Measurements from ENCODE around the gene ENGASE.
A peak's percentile ranks its signal among the peaks of the same experiment; 100 is the strongest.

ENGASE gene

GRCh38 chr17:79038545-79039135 lies 36.0 kb upstream of the ENGASE start:
- peak; percentile 82 for DNase-seq (ENCODE audit: low spot score)

GRCh38 chr17:79039171-79039570 lies 35.5 kb upstream of the ENGASE start:
- DNase-seq (ENCODE audit: low spot score): no peak

GRCh38 chr17:79039886-79040285 lies 34.7 kb upstream of the ENGASE start:
- no peak for DNase-seq (ENCODE audit: low spot score)

- DNase-seq (ENCODE audit: low spot score): no peak
Measured at GRCh38 chr17:79041041-79041570, 33.5 kb upstream of the ENGASE start.

- DNase-seq (ENCODE audit: low spot score): no peak
Measured at GRCh38 chr17:79041723-79042420, 32.8 kb upstream of the ENGASE start.

GRCh38 chr17:79042421-79043190 lies 32.0 kb upstream of the ENGASE start:
- no peak for DNase-seq (ENCODE audit: low spot score)

DNA sequence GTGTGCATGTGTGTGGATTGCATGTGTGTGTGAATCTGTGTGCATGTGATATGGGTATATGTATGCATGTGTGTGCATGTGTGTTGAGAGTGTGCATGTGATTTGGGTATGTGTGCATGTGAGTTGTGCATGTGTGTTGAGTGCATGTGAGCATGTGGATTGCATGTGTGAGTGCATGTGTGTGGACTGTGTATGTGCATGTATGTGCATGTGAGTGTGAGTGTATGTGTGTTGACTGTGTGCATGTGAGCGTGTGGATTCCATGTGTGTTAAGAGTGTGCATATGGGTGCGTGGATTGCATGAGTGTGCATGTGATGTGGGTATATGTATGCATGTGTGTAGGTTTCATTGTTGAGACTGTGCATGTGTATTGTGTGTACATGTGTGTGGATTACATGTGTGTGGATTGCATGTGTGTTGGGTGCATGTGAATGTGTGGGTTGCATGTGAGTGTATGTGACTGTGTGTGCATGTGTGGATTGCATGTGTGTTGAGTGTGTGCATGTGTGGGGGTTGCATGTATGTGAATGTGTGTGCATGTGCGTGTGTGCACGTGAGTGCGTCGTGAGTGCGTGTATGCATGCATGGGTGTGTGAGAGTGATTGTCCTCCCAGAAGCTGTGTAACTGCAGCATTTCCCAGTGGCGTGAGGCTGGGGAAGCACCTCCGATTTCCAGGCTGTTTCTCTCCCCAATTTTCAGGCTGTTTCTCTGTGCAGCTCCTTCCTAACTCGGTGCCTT lies 31.3 kb upstream of the ENGASE start:
- DNase-seq (ENCODE audit: low spot score): no peak

DNA sequence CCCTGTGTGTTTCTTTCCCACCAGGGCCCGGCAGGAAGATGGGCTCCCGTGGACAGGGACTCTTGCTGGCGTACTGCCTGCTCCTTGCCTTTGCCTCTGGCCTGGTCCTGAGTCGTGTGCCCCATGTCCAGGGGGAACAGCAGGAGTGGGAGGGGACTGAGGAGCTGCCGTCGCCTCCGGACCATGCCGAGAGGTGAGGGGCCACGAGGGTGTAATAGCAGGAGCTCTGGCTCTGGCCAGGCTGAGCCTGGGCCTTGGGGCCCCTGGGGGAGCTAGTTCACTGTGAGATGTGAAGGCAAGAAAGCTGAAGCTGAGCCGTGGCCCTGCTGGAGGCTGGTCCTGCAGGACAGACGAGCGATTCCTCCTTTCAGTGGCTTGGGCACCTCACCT lies 30.7 kb upstream of the ENGASE start:
- DNase-seq (ENCODE audit: low spot score): no peak

DNA sequence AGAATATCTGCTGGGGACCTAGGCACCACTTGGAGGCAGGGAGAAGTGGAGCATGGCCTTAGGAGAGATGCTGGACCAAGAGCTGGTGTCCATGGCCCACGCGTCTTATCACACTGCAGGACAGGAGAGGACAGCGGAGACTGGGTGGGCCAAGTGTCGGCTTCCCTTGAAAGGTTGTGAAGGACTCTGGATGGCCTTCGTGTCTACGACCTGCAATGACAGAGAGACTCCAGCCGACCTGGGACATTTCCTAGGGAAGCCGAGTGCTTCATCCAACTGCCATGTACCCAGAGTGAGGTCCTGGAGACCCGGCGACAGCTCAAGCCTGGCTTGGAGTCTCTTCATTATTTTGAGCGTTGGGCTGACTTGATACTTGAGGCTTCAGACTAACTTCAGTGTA lies 30.2 kb upstream of the ENGASE start:
- no peak for DNase-seq (ENCODE audit: low spot score)

GRCh38 chr17:79045001-79045729 lies 29.5 kb upstream of the ENGASE start:
- no peak for DNase-seq (ENCODE audit: low spot score)

- DNase-seq (ENCODE audit: low spot score): peak; percentile 87
Measured at GRCh38 chr17:79045842-79046196, 28.8 kb upstream of the ENGASE start.

DNA sequence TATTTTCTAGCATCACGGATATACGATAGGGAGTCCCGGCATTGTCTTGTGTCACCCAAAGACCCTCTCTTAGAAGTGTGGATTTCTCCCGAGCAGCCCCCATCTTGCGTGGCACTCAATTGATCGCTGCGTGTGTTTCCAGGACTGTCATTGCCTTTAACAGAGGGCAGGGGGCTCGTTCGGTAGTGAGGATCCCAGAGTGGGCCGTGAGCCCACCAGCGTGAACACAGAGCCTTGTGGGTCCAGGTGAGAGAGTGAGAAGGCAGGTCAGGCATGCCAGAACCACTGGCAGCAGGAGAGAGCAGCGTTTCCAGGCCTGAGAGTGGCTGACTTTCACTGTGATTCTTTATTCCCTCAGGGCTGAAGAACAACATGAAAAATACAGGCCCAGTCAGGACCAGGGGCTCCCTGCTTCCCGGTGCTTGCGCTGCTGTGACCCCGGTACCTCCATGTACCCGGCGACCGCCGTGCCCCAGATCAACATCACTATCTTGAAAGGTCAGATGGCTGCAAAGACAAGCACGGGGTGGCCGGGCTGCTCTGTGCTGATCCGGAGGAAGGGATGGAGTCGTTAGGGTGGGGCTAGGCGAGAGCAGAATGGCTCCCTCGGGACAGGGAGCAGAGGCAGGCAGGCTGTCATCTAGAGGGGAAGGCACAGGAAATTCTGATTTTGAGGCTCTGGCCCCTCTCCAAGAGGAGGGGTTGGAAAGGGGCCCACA lies 28.3 kb upstream of the ENGASE start:
- no peak for DNase-seq (ENCODE audit: low spot score)

GRCh38 chr17:79046916-79047280 lies 27.7 kb upstream of the ENGASE start:
- no peak for DNase-seq (ENCODE audit: low spot score)

DNA sequence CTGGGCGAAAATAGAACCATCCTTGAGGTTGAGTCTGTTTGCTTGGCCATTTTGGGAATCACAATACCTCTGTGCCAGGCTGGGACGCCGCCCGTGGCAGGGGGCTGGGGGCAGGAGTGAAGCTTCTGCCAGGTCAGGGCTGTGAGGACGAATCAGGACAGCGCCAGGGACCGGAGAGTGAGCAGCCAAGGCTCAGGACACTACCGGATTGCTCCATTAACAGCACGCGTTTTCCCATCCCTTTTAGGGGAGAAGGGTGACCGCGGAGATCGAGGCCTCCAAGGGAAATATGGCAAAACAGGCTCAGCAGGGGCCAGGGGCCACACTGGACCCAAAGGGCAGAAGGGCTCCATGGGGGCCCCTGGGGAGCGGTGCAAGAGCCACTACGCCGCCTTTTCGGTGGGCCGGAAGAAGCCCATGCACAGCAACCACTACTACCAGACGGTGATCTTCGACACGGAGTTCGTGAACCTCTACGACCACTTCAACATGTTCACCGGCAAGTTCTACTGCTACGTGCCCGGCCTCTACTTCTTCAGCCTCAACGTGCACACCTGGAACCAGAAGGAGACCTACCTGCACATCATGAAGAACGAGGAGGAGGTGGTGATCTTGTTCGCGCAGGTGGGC lies 27.2 kb upstream of the ENGASE start:
- no peak for DNase-seq (ENCODE audit: low spot score)

DNA sequence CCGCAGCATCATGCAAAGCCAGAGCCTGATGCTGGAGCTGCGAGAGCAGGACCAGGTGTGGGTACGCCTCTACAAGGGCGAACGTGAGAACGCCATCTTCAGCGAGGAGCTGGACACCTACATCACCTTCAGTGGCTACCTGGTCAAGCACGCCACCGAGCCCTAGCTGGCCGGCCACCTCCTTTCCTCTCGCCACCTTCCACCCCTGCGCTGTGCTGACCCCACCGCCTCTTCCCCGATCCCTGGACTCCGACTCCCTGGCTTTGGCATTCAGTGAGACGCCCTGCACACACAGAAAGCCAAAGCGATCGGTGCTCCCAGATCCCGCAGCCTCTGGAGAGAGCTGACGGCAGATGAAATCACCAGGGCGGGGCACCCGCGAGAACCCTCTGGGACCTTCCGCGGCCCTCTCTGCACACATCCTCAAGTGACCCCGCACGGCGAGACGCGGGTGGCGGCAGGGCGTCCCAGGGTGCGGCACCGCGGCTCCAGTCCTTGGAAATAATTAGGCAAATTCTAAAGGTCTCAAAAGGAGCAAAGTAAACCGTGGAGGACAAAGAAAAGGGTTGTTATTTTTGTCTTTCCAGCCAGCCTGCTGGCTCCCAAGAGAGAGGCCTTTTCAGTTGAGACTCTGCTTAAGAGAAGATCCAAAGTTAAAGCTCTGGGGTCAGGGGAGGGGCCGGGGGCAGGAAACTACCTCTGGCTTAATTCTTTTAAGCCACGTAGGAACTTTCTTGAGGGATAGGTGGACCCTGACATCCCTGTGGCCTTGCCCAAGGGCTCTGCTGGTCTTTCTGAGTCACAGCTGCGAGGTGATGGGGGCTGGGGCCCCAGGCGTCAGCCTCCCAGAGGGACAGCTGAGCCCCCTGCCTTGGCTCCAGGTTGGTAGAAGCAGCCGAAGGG lies 26.4 kb upstream of the ENGASE start:
- no peak for DNase-seq (ENCODE audit: low spot score)

- no peak for DNase-seq (ENCODE audit: low spot score)
Measured at GRCh38 chr17:79048826-79049755, 25.5 kb upstream of the ENGASE start.

DNA sequence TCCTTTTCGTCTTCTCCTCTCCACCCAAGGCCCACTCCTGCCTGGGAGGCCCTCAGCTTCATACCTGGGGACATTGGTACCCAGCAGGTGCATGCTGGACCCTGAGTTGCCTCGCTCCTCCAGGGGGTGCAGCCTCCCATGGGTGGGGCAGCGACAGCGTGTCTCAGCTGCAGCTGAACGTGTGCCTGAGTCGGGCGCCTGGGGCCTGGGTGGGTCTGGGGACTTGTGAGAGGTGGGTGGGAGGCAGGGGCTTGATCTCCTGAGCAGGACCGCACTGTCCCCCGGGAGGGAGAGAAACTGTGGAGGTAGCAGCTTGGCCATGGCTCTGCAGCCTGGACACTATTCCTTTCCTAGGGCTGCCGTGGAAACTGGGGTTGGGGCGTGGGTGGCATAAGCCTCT lies 24.8 kb upstream of the ENGASE start:
- DNase-seq (ENCODE audit: low spot score): no peak

DNA sequence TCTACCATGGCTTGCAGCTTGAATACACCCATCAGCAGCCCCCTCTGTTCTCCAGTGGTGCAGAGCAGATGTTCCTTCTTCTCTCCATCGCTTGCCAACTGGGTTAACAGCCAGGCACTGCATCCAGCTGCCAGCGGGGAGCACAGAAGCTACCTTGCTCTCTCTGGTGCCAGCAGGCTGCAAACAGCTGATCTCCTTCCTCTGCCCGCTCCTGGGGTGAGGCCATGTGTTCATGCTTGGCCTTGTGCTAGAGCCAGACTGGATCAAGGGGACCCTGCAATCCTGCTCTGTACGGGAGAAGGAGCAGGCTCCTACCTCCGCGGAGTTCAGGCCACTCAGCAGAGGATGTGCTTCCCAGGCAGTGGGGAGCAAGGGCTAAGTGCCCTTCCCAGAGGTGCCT lies 24.1 kb upstream of the ENGASE start:
- DNase-seq (ENCODE audit: low spot score): no peak

- no peak for DNase-seq (ENCODE audit: low spot score)
Measured at GRCh38 chr17:79051306-79051705, 23.3 kb upstream of the ENGASE start.
